ENCODE data around the gene MX1.

Gene MX1

DNA sequence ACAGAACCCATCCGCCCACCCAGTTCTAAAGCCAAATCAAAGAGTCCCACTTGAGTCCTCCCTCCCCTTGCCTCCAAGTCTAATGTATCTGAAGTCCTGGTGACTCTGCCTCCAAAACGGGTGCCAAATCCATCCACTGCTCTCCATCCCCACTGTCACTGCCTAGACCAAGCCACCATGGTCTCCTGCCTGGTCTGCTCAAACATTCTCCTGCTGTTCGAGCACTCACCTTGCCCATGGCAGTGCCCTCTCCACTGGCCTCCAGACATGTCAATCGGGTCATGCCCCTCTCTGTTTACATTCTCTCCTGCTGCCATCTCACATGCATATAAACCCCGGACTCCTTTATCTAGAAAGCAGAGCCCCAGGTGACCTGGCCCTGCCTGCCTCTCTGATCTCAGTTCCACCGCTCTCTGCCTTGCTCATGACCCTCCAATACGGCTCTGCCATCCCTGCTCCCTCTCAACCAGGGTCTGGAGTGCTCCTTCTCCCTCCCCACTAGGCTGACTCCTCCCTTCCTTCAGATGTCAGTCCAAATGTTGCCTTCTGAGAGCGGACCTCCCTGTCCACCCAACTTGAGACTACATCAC lies 32.1 kb upstream of the MX1 start:
- TF ChIP-seq, protein P1, sequence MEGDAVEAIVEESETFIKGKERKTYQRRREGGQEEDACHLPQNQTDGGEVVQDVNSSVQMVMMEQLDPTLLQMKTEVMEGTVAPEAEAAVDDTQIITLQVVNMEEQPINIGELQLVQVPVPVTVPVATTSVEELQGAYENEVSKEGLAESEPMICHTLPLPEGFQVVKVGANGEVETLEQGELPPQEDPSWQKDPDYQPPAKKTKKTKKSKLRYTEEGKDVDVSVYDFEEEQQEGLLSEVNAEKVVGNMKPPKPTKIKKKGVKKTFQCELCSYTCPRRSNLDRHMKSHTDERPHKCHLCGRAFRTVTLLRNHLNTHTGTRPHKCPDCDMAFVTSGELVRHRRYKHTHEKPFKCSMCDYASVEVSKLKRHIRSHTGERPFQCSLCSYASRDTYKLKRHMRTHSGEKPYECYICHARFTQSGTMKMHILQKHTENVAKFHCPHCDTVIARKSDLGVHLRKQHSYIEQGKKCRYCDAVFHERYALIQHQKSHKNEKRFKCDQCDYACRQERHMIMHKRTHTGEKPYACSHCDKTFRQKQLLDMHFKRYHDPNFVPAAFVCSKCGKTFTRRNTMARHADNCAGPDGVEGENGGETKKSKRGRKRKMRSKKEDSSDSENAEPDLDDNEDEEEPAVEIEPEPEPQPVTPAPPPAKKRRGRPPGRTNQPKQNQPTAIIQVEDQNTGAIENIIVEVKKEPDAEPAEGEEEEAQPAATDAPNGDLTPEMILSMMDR (conservative IDR thresholded peaks at IDR 0.05; ENCODE audit: low read length): no peak
- TF ChIP-seq EZH2phosphoT487 (IDR thresholded peaks at IDR 0.05; ENCODE audit: borderline replicate concordance): no peak
- Histone ChIP-seq H3K27me3 (ENCODE audit: insufficient read depth, low read length, poor library complexity, severe bottlenecking) (no peaks in the 10 kb centered on the region), H3K4me2 (ENCODE audit: low read depth, low read length, poor library complexity, severe bottlenecking) (no peak overlapping the region), H3K79me2 (ENCODE audit: insufficient read depth, low read length) (no peaks in the 10 kb centered on the region), H3K4me3 (ENCODE audit: low read length, poor library complexity, severe bottlenecking) (no peak overlapping the region), H3K9me3 (ENCODE audit: insufficient read depth, low read depth, low read length) (no peaks in the 10 kb centered on the region), H2AFZ (ENCODE audit: low read length) (no peak overlapping the region), H3K9me2 (replicated peaks; ENCODE audit: low read depth, low read length) (no peaks in the 10 kb centered on the region), H3F3A (ENCODE audit: low read depth) (no peaks in the 10 kb centered on the region), H3K36me3 (ENCODE audit: insufficient read depth, low read length) (peaks cover 69% of the 10 kb centered on the region; the same call in 1 of the 2 replicates), H4K20me1 (ENCODE audit: insufficient read depth, low read length, poor library complexity, severe bottlenecking) (no peaks in the 10 kb centered on the region), H3K9ac (ENCODE audit: low read depth, low read length, poor library complexity, severe bottlenecking) (no peak overlapping the region), H3K4me1 (ENCODE audit: insufficient read depth, low read length, poor library complexity, severe bottlenecking) (no peaks in the 10 kb centered on the region)

DNA sequence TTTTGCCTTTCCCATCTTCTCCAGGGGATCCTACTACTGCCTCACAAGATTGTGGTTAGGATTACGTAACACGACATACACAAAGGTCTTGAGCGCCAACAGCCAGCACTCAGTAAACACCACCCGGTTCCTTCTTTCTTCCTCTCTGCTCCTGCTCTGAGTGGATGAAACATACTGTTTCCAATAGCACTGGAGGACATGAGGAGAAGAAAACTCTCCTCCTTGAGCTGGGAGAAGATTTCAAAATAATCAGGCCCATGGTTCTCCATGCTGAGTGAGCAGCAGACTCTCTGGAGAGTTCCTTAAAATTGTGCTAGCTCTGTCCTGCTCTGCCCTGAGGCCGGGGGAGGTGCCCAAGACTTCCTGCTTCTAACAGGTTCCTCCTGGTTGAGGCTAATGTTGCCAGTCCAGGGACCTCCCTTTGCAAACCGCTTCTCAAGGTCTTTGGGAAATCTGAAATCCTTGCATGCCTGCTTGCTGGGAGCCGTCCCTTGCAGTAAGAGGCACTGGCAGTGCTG lies 29.4 kb upstream of the MX1 start:
- no peaks in the 10 kb centered on the region for H4K20me1 ChIP-seq (ENCODE audit: insufficient read depth, low read length, poor library complexity, severe bottlenecking)
- H3K9ac ChIP-seq (ENCODE audit: low read depth, low read length, poor library complexity, severe bottlenecking): no peak overlapping the region
- no peaks in the 10 kb centered on the region for H3K9me2 ChIP-seq (replicated peaks; ENCODE audit: low read depth, low read length)
- H3K4me2 ChIP-seq (ENCODE audit: low read depth, low read length, poor library complexity, severe bottlenecking): no peak overlapping the region
- TF ChIP-seq EZH2phosphoT487 (IDR thresholded peaks at IDR 0.05; ENCODE audit: borderline replicate concordance): no peak
- TF ChIP-seq, protein P1 (conservative IDR thresholded peaks at IDR 0.05; ENCODE audit: low read length): no peak
- H3K9me3 ChIP-seq (ENCODE audit: insufficient read depth, low read depth, low read length): no peaks in the 10 kb centered on the region
- H3K27me3 ChIP-seq (ENCODE audit: insufficient read depth, low read length, poor library complexity, severe bottlenecking): no peaks in the 10 kb centered on the region
- H3K4me3 ChIP-seq (ENCODE audit: low read length, poor library complexity, severe bottlenecking): no peak overlapping the region
- H3K4me1 ChIP-seq (ENCODE audit: insufficient read depth, low read length, poor library complexity, severe bottlenecking): no peaks in the 10 kb centered on the region
- peaks cover 67% of the 10 kb centered on the region; the same call in 1 of the 2 replicates for H3K36me3 ChIP-seq (ENCODE audit: insufficient read depth, low read length)
- no peaks in the 10 kb centered on the region for H3F3A ChIP-seq (ENCODE audit: low read depth)
- no peaks in the 10 kb centered on the region for H3K79me2 ChIP-seq (ENCODE audit: insufficient read depth, low read length)
- no peak overlapping the region for H2AFZ ChIP-seq (ENCODE audit: low read length)

GRCh38 chr21:41397471-41397891 lies 28.6 kb upstream of the MX1 start:
- H3K4me3 ChIP-seq (ENCODE audit: low read length, poor library complexity, severe bottlenecking): no peak overlapping the region
- no peak overlapping the region for H3K9ac ChIP-seq (ENCODE audit: low read depth, low read length, poor library complexity, severe bottlenecking)
- H3K27me3 ChIP-seq (ENCODE audit: insufficient read depth, low read length, poor library complexity, severe bottlenecking): no peaks in the 10 kb centered on the region
- no peaks in the 10 kb centered on the region for H3K79me2 ChIP-seq (ENCODE audit: insufficient read depth, low read length)
- H3K4me2 ChIP-seq (ENCODE audit: low read depth, low read length, poor library complexity, severe bottlenecking): no peak overlapping the region
- no peaks in the 10 kb centered on the region for H3K9me2 ChIP-seq (replicated peaks; ENCODE audit: low read depth, low read length)
- no peak for TF ChIP-seq EZH2phosphoT487 (IDR thresholded peaks at IDR 0.05; ENCODE audit: borderline replicate concordance)
- TF ChIP-seq, protein P1 (conservative IDR thresholded peaks at IDR 0.05; ENCODE audit: low read length): no peak
- no peaks in the 10 kb centered on the region for H3K9me3 ChIP-seq (ENCODE audit: insufficient read depth, low read depth, low read length)
- H3F3A ChIP-seq (ENCODE audit: low read depth): no peaks in the 10 kb centered on the region
- no peaks in the 10 kb centered on the region for H3K4me1 ChIP-seq (ENCODE audit: insufficient read depth, low read length, poor library complexity, severe bottlenecking)
- no peak overlapping the region for H2AFZ ChIP-seq (ENCODE audit: low read length)
- H3K36me3 ChIP-seq (ENCODE audit: insufficient read depth, low read length): peaks cover 68% of the 10 kb centered on the region; the same call in 1 of the 2 replicates
- no peaks in the 10 kb centered on the region for H4K20me1 ChIP-seq (ENCODE audit: insufficient read depth, low read length, poor library complexity, severe bottlenecking)

Measured in Loucy (cell line).